Measurements from ENCODE around the gene IGFL2. TPM values are rescaled to one million over a fixed set of nuclear protein-coding genes. Genes with fewer than 3 reads are reported as not detected.

IGFL2 gene
- total and polyA plus RNA-seq, 9 of the 15 experiments (the other 6 are each of a cell fraction or from before 2014, with no cell fraction given), result 0.42 to 1.7 (median 0.75) TPM; not detected in 2

DNA sequence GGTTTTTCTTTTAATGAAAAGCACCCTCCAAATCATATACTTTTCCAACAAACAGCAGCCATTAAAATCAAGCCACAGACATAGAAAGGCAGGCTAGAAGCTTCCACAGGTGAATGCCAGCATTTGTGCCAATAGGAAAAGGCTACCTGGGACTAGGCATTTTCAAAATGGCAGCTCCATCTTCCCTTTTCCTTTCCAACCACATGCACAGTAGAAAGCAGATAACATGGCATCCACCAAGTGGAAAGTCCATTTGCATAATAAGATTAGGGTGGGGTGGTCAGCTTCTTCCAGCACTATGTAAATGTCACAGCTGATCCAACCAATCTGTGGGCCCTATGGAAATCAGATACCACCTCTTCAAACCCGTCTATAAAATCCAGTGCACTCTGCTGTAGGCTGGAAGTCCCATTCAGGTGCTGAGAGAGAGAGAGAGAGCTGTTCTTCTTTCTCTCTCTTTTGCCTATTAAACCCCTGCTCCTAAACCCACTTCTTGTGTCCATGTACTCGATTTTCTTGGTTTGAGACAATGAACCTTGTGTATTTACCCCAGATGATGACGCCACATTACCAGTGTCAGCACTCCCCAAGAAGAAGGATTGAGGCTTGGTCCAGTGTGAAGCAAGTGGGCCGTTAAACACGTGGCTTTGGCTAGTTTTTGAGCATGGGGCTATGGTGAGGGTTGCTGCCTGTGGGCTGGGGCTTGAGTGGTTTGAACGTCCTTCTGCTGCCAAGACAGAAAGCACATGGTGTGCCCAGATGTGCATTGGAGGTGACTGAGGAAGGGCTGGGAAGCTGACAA is 57.3 kb downstream of the IGFL2 start (continued):
- TF ChIP-seq, protein P1, sequence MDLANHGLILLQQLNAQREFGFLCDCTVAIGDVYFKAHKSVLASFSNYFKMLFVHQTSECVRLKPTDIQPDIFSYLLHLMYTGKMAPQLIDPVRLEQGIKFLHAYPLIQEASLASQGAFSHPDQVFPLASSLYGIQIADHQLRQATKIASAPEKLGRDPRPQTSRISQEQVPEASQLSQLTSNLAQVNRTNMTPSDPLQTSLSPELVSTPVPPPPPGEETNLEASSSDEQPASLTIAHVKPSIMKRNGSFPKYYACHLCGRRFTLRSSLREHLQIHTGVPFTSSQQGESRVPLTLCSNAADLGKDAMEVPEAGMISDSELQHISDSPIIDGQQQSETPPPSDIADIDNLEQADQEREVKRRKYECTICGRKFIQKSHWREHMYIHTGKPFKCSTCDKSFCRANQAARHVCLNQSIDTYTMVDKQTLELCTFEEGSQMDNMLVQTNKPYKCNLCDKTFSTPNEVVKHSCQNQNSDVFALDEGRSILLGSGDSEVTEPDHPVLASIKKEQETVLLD (IDR thresholded peaks at IDR 0.05), result no peak
- TF ChIP-seq, protein P2, sequence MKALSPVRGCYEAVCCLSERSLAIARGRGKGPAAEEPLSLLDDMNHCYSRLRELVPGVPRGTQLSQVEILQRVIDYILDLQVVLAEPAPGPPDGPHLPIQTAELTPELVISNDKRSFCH (CRISPR knock-in tag; IDR thresholded peaks at IDR 0.05), result no peak
- TF ChIP-seq, protein P2 (tag; IDR thresholded peaks at IDR 0.05), result 0 out of 2 replicates have a peak, but pooled peaks have one; percentile 40
- TF ChIP-seq, protein P3, sequence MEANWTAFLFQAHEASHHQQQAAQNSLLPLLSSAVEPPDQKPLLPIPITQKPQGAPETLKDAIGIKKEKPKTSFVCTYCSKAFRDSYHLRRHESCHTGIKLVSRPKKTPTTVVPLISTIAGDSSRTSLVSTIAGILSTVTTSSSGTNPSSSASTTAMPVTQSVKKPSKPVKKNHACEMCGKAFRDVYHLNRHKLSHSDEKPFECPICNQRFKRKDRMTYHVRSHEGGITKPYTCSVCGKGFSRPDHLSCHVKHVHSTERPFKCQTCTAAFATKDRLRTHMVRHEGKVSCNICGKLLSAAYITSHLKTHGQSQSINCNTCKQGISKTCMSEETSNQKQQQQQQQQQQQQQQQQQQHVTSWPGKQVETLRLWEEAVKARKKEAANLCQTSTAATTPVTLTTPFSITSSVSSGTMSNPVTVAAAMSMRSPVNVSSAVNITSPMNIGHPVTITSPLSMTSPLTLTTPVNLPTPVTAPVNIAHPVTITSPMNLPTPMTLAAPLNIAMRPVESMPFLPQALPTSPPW (CRISPR knock-in tag; IDR thresholded peaks at IDR 0.05), result 0 out of 2 replicates have a peak, but pooled peaks have one; percentile 9
- TF ChIP-seq, protein P4, sequence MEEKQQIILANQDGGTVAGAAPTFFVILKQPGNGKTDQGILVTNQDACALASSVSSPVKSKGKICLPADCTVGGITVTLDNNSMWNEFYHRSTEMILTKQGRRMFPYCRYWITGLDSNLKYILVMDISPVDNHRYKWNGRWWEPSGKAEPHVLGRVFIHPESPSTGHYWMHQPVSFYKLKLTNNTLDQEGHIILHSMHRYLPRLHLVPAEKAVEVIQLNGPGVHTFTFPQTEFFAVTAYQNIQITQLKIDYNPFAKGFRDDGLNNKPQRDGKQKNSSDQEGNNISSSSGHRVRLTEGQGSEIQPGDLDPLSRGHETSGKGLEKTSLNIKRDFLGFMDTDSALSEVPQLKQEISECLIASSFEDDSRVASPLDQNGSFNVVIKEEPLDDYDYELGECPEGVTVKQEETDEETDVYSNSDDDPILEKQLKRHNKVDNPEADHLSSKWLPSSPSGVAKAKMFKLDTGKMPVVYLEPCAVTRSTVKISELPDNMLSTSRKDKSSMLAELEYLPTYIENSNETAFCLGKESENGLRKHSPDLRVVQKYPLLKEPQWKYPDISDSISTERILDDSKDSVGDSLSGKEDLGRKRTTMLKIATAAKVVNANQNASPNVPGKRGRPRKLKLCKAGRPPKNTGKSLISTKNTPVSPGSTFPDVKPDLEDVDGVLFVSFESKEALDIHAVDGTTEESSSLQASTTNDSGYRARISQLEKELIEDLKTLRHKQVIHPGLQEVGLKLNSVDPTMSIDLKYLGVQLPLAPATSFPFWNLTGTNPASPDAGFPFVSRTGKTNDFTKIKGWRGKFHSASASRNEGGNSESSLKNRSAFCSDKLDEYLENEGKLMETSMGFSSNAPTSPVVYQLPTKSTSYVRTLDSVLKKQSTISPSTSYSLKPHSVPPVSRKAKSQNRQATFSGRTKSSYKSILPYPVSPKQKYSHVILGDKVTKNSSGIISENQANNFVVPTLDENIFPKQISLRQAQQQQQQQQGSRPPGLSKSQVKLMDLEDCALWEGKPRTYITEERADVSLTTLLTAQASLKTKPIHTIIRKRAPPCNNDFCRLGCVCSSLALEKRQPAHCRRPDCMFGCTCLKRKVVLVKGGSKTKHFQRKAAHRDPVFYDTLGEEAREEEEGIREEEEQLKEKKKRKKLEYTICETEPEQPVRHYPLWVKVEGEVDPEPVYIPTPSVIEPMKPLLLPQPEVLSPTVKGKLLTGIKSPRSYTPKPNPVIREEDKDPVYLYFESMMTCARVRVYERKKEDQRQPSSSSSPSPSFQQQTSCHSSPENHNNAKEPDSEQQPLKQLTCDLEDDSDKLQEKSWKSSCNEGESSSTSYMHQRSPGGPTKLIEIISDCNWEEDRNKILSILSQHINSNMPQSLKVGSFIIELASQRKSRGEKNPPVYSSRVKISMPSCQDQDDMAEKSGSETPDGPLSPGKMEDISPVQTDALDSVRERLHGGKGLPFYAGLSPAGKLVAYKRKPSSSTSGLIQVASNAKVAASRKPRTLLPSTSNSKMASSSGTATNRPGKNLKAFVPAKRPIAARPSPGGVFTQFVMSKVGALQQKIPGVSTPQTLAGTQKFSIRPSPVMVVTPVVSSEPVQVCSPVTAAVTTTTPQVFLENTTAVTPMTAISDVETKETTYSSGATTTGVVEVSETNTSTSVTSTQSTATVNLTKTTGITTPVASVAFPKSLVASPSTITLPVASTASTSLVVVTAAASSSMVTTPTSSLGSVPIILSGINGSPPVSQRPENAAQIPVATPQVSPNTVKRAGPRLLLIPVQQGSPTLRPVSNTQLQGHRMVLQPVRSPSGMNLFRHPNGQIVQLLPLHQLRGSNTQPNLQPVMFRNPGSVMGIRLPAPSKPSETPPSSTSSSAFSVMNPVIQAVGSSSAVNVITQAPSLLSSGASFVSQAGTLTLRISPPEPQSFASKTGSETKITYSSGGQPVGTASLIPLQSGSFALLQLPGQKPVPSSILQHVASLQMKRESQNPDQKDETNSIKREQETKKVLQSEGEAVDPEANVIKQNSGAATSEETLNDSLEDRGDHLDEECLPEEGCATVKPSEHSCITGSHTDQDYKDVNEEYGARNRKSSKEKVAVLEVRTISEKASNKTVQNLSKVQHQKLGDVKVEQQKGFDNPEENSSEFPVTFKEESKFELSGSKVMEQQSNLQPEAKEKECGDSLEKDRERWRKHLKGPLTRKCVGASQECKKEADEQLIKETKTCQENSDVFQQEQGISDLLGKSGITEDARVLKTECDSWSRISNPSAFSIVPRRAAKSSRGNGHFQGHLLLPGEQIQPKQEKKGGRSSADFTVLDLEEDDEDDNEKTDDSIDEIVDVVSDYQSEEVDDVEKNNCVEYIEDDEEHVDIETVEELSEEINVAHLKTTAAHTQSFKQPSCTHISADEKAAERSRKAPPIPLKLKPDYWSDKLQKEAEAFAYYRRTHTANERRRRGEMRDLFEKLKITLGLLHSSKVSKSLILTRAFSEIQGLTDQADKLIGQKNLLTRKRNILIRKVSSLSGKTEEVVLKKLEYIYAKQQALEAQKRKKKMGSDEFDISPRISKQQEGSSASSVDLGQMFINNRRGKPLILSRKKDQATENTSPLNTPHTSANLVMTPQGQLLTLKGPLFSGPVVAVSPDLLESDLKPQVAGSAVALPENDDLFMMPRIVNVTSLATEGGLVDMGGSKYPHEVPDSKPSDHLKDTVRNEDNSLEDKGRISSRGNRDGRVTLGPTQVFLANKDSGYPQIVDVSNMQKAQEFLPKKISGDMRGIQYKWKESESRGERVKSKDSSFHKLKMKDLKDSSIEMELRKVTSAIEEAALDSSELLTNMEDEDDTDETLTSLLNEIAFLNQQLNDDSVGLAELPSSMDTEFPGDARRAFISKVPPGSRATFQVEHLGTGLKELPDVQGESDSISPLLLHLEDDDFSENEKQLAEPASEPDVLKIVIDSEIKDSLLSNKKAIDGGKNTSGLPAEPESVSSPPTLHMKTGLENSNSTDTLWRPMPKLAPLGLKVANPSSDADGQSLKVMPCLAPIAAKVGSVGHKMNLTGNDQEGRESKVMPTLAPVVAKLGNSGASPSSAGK (IDR thresholded peaks at IDR 0.05), result peak; percentile 87
- peak; percentile 44; the same call in 1 of the 2 replicates for TF ChIP-seq ZNF644 (tag; IDR thresholded peaks at IDR 0.05; ENCODE audit: low read depth)
- peak; percentile 34; the same call in 1 of the 2 replicates for TF ChIP-seq DMBX1 (CRISPR knock-in tag; IDR thresholded peaks at IDR 0.05; ENCODE audit: borderline replicate concordance)
- TF ChIP-seq, protein P5, sequence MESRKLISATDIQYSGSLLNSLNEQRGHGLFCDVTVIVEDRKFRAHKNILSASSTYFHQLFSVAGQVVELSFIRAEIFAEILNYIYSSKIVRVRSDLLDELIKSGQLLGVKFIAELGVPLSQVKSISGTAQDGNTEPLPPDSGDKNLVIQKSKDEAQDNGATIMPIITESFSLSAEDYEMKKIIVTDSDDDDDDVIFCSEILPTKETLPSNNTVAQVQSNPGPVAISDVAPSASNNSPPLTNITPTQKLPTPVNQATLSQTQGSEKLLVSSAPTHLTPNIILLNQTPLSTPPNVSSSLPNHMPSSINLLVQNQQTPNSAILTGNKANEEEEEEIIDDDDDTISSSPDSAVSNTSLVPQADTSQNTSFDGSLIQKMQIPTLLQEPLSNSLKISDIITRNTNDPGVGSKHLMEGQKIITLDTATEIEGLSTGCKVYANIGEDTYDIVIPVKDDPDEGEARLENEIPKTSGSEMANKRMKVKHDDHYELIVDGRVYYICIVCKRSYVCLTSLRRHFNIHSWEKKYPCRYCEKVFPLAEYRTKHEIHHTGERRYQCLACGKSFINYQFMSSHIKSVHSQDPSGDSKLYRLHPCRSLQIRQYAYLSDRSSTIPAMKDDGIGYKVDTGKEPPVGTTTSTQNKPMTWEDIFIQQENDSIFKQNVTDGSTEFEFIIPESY (CRISPR knock-in tag; IDR thresholded peaks at IDR 0.05), result no peak

Data from K562 (cell line).